HG02885 (cell line): ENCODE data around the gene ACTR3C.
A peak's percentile ranks its signal among the peaks of the same experiment; 100 is the strongest.

ENCODE experiments used
- ATAC-seq: cut with Tn5 transposase; IDR thresholded peaks from one replicate; pipeline ENCODE4 v1.9.1; 2021; ENCODE audit warnings: mild to moderate bottlenecking; ENCODE audit not compliant: unreplicated experiment, poor library complexity

ACTR3C gene

GRCh38 chr7:150322833-150323681, at the start of gene ACTR3C, which contains the start of gene LRRC61:
Gene ACTR3C (minus strand): TSS chr7:150323545. CDS start chr7:150295296, 28,249 bp downstream.
Gene LRRC61 (plus strand): TSS chr7:150323355. CDS start chr7:150336862, 13,507 bp downstream.
- ATAC-seq, result peak; percentile 72

GRCh38 chr7:150372271-150373048, 49.1 kb upstream of the ACTR3C start:
- no peak for ATAC-seq

GRCh38 chr7:150371996-150372270, 48.6 kb upstream of the ACTR3C start:
- no peak for ATAC-seq

GRCh38 chr7:150371131-150371995, 48.0 kb upstream of the ACTR3C start:
- no peak for ATAC-seq

- ATAC-seq, result no peak
These were observed 47.3 kb upstream of the ACTR3C start for GRCh38 chr7:150370612-150371071.

GRCh38 chr7:150369748-150370501, 46.6 kb upstream of the ACTR3C start:
- no peak for ATAC-seq

- ATAC-seq, result peak; percentile 44
These were observed 45.8 kb upstream of the ACTR3C start for GRCh38 chr7:150368884-150369747.

GRCh38 chr7:150368096-150368883, 44.9 kb upstream of the ACTR3C start, which contains the start of gene REPIN1:
Gene REPIN1 (plus strand): TSS chr7:150368822. CDS start chr7:150369712, 890 bp downstream.
- ATAC-seq, result peak; percentile 74

GRCh38 chr7:150367677-150368095, 44.3 kb upstream of the ACTR3C start:
- no peak for ATAC-seq

- ATAC-seq, result no peak
These were observed 42.5 kb upstream of the ACTR3C start for GRCh38 chr7:150365673-150366398.

- no peak for ATAC-seq
These were observed 41.8 kb upstream of the ACTR3C start for GRCh38 chr7:150365194-150365593.

GRCh38 chr7:150363872-150364271, 40.5 kb upstream of the ACTR3C start:
- no peak for ATAC-seq

- no peak for ATAC-seq
These were observed 40.0 kb upstream of the ACTR3C start for GRCh38 chr7:150363370-150363769.

- ATAC-seq, result no peak
These were observed 38.7 kb upstream of the ACTR3C start for GRCh38 chr7:150361807-150362621.

- ATAC-seq, result no peak
These were observed 38.1 kb upstream of the ACTR3C start for GRCh38 chr7:150361402-150361801.

GRCh38 chr7:150360363-150361058, 37.2 kb upstream of the ACTR3C start:
- no peak for ATAC-seq
